Amniotic epithelial cell (primary cell): Measurements from ENCODE around the gene GSK3B.

Experiments
- DNase-seq: peaks from one replicate; pipeline ENCODE4 v3.0.0-alpha.2; 2010; ENCODE audit warnings: low read depth

Gene GSK3B

GRCh38 chr3:119880966-119881365, 213.3 kb downstream of the GSK3B start:
- DNase-seq, result peak; percentile 10

GRCh38 chr3:119873646-119874045, 220.6 kb downstream of the GSK3B start:
- DNase-seq, result no peak

- DNase-seq, result no peak
Observed at GRCh38 chr3:119872773-119873172, 221.5 kb downstream of the GSK3B start.

GRCh38 chr3:119871571-119871970, 222.7 kb downstream of the GSK3B start:
- no peak for DNase-seq

GRCh38 chr3:119870512-119870911, 223.7 kb downstream of the GSK3B start:
- no peak for DNase-seq

GRCh38 chr3:119864476-119864875, 229.8 kb downstream of the GSK3B start:
- DNase-seq, result no peak

GRCh38 chr3:119862616-119863015, 231.6 kb downstream of the GSK3B start:
- peak; percentile 9 for DNase-seq

- peak; percentile 82 for DNase-seq
Observed at GRCh38 chr3:119861681-119862080, 232.6 kb downstream of the GSK3B start.

GRCh38 chr3:119859728-119860127, 234.5 kb downstream of the GSK3B start:
- DNase-seq, result no peak

- no peak for DNase-seq
Observed at GRCh38 chr3:119858957-119859356, 235.3 kb downstream of the GSK3B start.

GRCh38 chr3:119856695-119857094, 237.6 kb downstream of the GSK3B start:
- no peak for DNase-seq

- DNase-seq, result no peak
Observed at GRCh38 chr3:119849126-119849525, 245.1 kb downstream of the GSK3B start.

- DNase-seq, result no peak
Observed at GRCh38 chr3:119841808-119842471, 252.3 kb downstream of the GSK3B start.

GRCh38 chr3:119835556-119835955, 258.7 kb downstream of the GSK3B start:
- DNase-seq, result no peak

GRCh38 chr3:119834754-119835370, 259.4 kb downstream of the GSK3B start:
- DNase-seq, result no peak

GRCh38 chr3:119831941-119832371, 262.3 kb downstream of the GSK3B start:
- DNase-seq, result peak; percentile 58

- DNase-seq, result peak; percentile 10
Observed at GRCh38 chr3:119831022-119831421, 263.2 kb downstream of the GSK3B start.

- DNase-seq, result no peak
Observed at GRCh38 chr3:119829420-119829819, 264.8 kb downstream of the GSK3B start.

GRCh38 chr3:119826711-119827608, 267.3 kb downstream of the GSK3B start:
- DNase-seq, result no peak

- no peak for DNase-seq
Observed at GRCh38 chr3:119825820-119826219, 268.4 kb downstream of the GSK3B start.

- DNase-seq, result peak; percentile 8
Observed at GRCh38 chr3:119819806-119820205, 274.4 kb downstream of the GSK3B start.

GRCh38 chr3:119818937-119819336, 275.3 kb downstream of the GSK3B start:
- DNase-seq, result peak; percentile 15
